Keratinocyte (primary cell): ENCODE results near the gene PLCH2. TPM values are rescaled to one million over a fixed set of nuclear protein-coding genes. Genes with fewer than 3 reads are reported as not detected.

Experiments
- DNase-seq: peaks from one replicate; pipeline ENCODE4 v3.0.0-alpha.2; 2011; ENCODE audit warnings: low read depth, missing footprints, low spot score
- FAIRE-seq: peaks from 2 replicates; lab custom pipeline; 2011; peaks lifted over from hg19 to GRCh38; lab: Jason Lieb, UNC
- H2AFZ ChIP-seq: 2 replicates; pipeline ENCODE4 v1.6.0; 2012; ENCODE audit warnings: low read length, control low read depth, inconsistent platforms; ENCODE audit not compliant: control insufficient read depth
- H3K27ac ChIP-seq: 2 replicates; pipeline ENCODE4 v1.5.1; 2011; ENCODE audit warnings: low read length; ENCODE audit not compliant: control insufficient read depth, insufficient read depth
- H3K27me3 ChIP-seq: 3 replicates; pipeline ENCODE4 v1.6.0; 2011; ENCODE audit warnings: low read length; ENCODE audit not compliant: control insufficient read depth, insufficient read depth; ENCODE audit errors: extremely low read depth
- H3K36me3 ChIP-seq, 2 experiments: 2 replicates in 1 of 2; 3 replicates in 1 of 2; pipeline ENCODE4 v1.5.1; 2011; ENCODE audit warnings: low read length in 2 of 2, mild to moderate bottlenecking in 1 of 2; ENCODE audit not compliant: control insufficient read depth in 2 of 2, insufficient read depth in 2 of 2; ENCODE audit errors: extremely low read depth in 1 of 2
- H3K4me1 ChIP-seq: 3 replicates; pipeline ENCODE4 v1.5.1; 2011; ENCODE audit warnings: low read length; ENCODE audit not compliant: control insufficient read depth, insufficient read depth; ENCODE audit errors: extremely low read depth
- H3K4me2 ChIP-seq: 3 replicates; pipeline ENCODE4 v1.6.0; 2011; ENCODE audit warnings: low read depth, low read length; ENCODE audit not compliant: control insufficient read depth, insufficient read depth; ENCODE audit errors: extremely low read depth
- H3K4me3 ChIP-seq, 3 experiments: fragments of 200-600 bp in 1 of 3; sonication (generic) in 1 of 3; 2 replicates in 2 of 3; 3 replicates in 1 of 3; pipeline ENCODE4 v1.5.1; 2011 to 2016; ENCODE audit warnings: low read length in 3 of 3, mild to moderate bottlenecking in 3 of 3, control low read depth in 2 of 3, inconsistent platforms in 1 of 3, low read depth in 1 of 3, mixed read lengths in 1 of 3, mixed run types in 1 of 3, moderate library complexity in 1 of 3; ENCODE audit not compliant: control insufficient read depth in 2 of 3, insufficient read depth in 2 of 3; ENCODE audit errors: extremely low read depth in 1 of 3
- H3K79me2 ChIP-seq: 2 replicates; pipeline ENCODE4 v1.6.0; 2012; ENCODE audit warnings: low read length; ENCODE audit not compliant: control insufficient read depth, insufficient read depth
- H3K9ac ChIP-seq: 3 replicates; pipeline ENCODE4 v1.6.0; 2011; ENCODE audit warnings: low read length; ENCODE audit not compliant: control insufficient read depth, insufficient read depth; ENCODE audit errors: extremely low read depth
- H3K9me1 ChIP-seq: 3 replicates; pipeline ENCODE4 v1.6.0; 2011; ENCODE audit warnings: low read length; ENCODE audit not compliant: control insufficient read depth, insufficient read depth; ENCODE audit errors: extremely low read depth
- H3K9me3 ChIP-seq: 2 replicates; pipeline ENCODE4 v1.5.1; 2012; ENCODE audit warnings: low read depth, low read length; ENCODE audit not compliant: control insufficient read depth
- H4K20me1 ChIP-seq: 3 replicates; pipeline ENCODE4 v1.6.0; 2011; ENCODE audit warnings: low read length; ENCODE audit not compliant: control insufficient read depth, insufficient read depth; ENCODE audit errors: extremely low read depth
- CTCF ChIP-seq, 3 experiments: IDR thresholded peaks in 1 of 3; conservative IDR thresholded peaks in 1 of 3; optimal IDR thresholded peaks in 1 of 3; 2 replicates in 2 of 3; 3 replicates in 1 of 3; pipeline versions ENCODE3 to v1.5.1; 2011; ENCODE audit warnings: low read length in 3 of 3, mild to moderate bottlenecking in 3 of 3, moderate library complexity in 2 of 3, control low read depth in 1 of 3, inconsistent platforms in 1 of 3; ENCODE audit not compliant: insufficient read depth in 2 of 3; ENCODE audit errors: extremely low read depth in 1 of 3
- EZH2 ChIP-seq: IDR thresholded peaks from one replicate; pipeline ENCODE4 v1.6.1; 2012; ENCODE audit warnings: inconsistent platforms, mild to moderate bottlenecking, low read length, moderate library complexity
- dilution Hi-C: fragments of 300-500 bp; cut with MboI; formaldehyde crosslinking; loops from one replicate; pipeline ENCODE4 v1.7.0; 2020; ENCODE audit warnings: low sequenced_read_pairs; ENCODE audit not compliant: extremely low pct_ligation_motif_present
- polyA plus RNA-seq, 5 experiments: library from polyadenylated mRNA; depleted of rRNA in 3 of 5; stranded (reverse) in 3 of 5; stranded (forward) in 1 of 5; unstranded in 1 of 5; fragments of >200 nt; gene quantifications; 1 replicate in 1 of 5; 2 replicates in 3 of 5; 3 replicates in 1 of 5; pipeline versions ENCODE4 v1.2.1 to v1.2.3, GENCODE V29; 2011 to 2012; ENCODE audit warnings: missing spikeins in 2 of 5, low read depth in 1 of 5, low replicate concordance in 1 of 5

PLCH2 gene
- polyA plus RNA-seq, 1 donor (not counting 4 experiments of a cell fraction or from before 2014, with no cell fraction given), result 57.4 TPM

DNA sequence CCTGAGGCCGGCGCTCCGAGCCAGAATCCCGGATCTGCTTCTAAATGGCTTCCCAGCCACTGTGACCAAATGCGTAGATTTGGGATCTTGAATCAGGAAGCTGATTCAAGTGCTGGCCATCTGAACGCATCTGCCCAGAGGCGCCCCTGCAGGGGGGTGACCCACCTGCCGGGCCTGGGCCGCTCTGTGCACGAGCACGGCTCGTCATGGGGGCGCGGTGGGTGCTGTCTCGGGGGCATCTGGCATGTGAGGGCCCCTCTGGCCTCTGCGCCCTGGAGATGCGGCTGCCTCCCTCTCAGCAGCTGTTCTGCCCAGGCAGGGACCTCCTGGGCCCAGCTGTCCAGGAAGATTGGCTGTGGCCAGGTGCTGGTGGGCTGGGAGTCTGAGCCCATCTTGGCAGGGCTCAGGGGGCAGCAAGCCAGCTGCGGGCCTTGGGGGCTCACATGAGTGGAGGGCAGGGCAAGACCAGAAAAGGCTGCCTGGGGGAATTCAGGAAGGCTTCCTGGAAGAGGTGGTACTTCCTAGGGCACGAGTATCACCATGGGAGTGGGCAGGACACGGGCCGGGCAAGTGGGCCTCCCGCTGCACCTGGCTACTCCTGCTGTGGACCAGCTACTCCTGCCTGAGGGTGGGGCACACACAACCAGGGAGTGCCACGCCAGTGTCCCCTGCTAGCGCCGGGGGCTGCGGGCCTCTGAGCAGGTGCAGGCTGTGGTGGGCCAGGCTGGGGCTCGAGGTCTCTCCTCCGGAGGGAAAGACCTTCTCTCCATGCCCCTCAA is 25.1 kb downstream of the PLCH2 start:
- no peaks in the 10 kb centered on the region for H3K9me3 ChIP-seq
- H3K4me2 ChIP-seq, result no peak overlapping the region
- no peak for DNase-seq
- no peaks in the 10 kb centered on the region for H3K79me2 ChIP-seq
- no peak for FAIRE-seq
- dilution Hi-C loops, result no loop called here
- H2AFZ ChIP-seq, result no peak overlapping the region
- TF ChIP-seq CTCF (optimal IDR thresholded peaks at IDR 0.05 in 1 of 3, IDR thresholded peaks at IDR 0.05 in 1 of 3, conservative IDR thresholded peaks at IDR 0.05 in 1 of 3; ENCODE audit: extremely low read depth in 1 of 3, insufficient read depth in 2 of 3, low read length in 3 of 3) (no peak), EZH2 (no peak)
- no peaks in the 10 kb centered on the region for H3K27me3 ChIP-seq
- no peak overlapping the region for H3K4me3 ChIP-seq
- H3K4me1 ChIP-seq, result peaks cover 7% of the 10 kb centered on the region
- no peaks in the 10 kb centered on the region for H3K9me1 ChIP-seq
- no peaks in the 10 kb centered on the region for H4K20me1 ChIP-seq
- H3K9ac ChIP-seq, result no peak overlapping the region
- H3K36me3 ChIP-seq, result peaks cover 12 to 20% of the 10 kb centered on the region in 2 experiments
- H3K27ac ChIP-seq, result no peak overlapping the region

DNA sequence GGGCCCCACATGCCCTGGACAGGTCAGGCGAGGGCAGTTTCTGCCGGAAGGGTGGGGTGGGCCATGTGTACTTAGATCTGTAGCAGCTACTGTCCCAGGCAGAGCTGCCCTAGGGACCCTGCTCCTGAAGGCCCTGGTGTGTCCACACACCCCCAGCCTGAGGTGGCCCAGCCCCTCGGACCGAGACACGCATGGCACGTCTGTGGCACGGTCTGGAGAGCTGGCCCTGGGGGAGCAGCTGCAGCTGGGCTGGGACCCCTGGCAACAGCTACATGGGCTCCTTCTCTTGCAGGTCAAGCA is 25.7 kb downstream of the PLCH2 start:
- H3K27me3 ChIP-seq, result no peaks in the 10 kb centered on the region
- dilution Hi-C loops, result no loop called here
- H2AFZ ChIP-seq, result no peak overlapping the region
- H3K79me2 ChIP-seq, result no peaks in the 10 kb centered on the region
- no peak overlapping the region for H3K9ac ChIP-seq
- no peak overlapping the region for H3K4me3 ChIP-seq
- peaks cover 10 to 20% of the 10 kb centered on the region in 2 experiments for H3K36me3 ChIP-seq
- peaks cover 7% of the 10 kb centered on the region for H3K4me1 ChIP-seq
- FAIRE-seq (no peak), DNase-seq (no peak)
- no peaks in the 10 kb centered on the region for H3K9me1 ChIP-seq
- H3K4me2 ChIP-seq, result no peak overlapping the region
- H3K9me3 ChIP-seq, result no peaks in the 10 kb centered on the region
- no peak overlapping the region for H3K27ac ChIP-seq
- no peak for TF ChIP-seq CTCF (optimal IDR thresholded peaks at IDR 0.05 in 1 of 3, IDR thresholded peaks at IDR 0.05 in 1 of 3, conservative IDR thresholded peaks at IDR 0.05 in 1 of 3; ENCODE audit: extremely low read depth in 1 of 3, insufficient read depth in 2 of 3, low read length in 3 of 3)
- no peak for TF ChIP-seq EZH2
- no peaks in the 10 kb centered on the region for H4K20me1 ChIP-seq
